GM12892 (cell line): ENCODE data around the gene SLC39A11.

Source experiments
- POLR2A ChIP-seq: IDR thresholded peaks from 2 replicates; pipeline ENCODE4 v1.6.1; 2011; ENCODE audit warnings: low read depth, low read length, control low read depth
- POLR2AphosphoS5 ChIP-seq: IDR thresholded peaks from 2 replicates; pipeline ENCODE4 v1.6.1; 2011; ENCODE audit warnings: low read depth, low read length, control low read depth
- TAF1 ChIP-seq: IDR thresholded peaks from 2 replicates; pipeline ENCODE4 v1.6.1; 2011; ENCODE audit warnings: low read depth, mild to moderate bottlenecking, control low read depth, low read length, borderline replicate concordance

- TF ChIP-seq POLR2AphosphoS5, result no peak
- no peak for TF ChIP-seq POLR2A
- no peak for TF ChIP-seq TAF1
Observed at GRCh38 chr17:72665852-72666851, 426.3 kb downstream of the SLC39A11 start.
